ENCODE results near the gene SRRM3.

- TF ChIP-seq CTCF (IDR thresholded peaks at IDR 0.05) (no peak), POLR2A (IDR thresholded peaks at IDR 0.05) (no peak)
Observed at GRCh38 chr7:76281706-76282343, 80.1 kb downstream of the SRRM3 start.
